ENCODE measurements around the gene JPH4. TPM values are rescaled to one million over a fixed set of nuclear protein-coding genes. Genes with fewer than 3 reads are reported as not detected.
"Not testable (repeated sequence)": the region's sequence is repeated elsewhere in the genome, so short reads cannot be mapped to it uniquely, and the experiment has no call there.

Gene JPH4
- total and polyA plus RNA-seq, 2 donors: 0.14 to 0.59 TPM

- 95% methylated on average over 25 of the region's 26 CpGs for WGBS
- not testable (repeated sequence) for DNase-seq (ENCODE audit: low read depth in 6 of 9, low spot score in 9 of 9); H3K36me3 ChIP-seq (ENCODE audit: control insufficient read depth in 2 of 2, insufficient read depth in 2 of 2, low read length in 1 of 2)
Measured at GRCh38 chr14:23584527-23585203, 6.1 kb upstream of the JPH4 start.

GRCh38 chr14:23583761-23584526, 5.4 kb upstream of the JPH4 start:
- H3K4me3 ChIP-seq (ENCODE audit: low read length in 2 of 2); DNase-seq (ENCODE audit: low read depth in 6 of 9, low spot score in 9 of 9); H3K9me3 ChIP-seq (ENCODE audit: control insufficient read depth in 2 of 2, insufficient read depth in 1 of 2, low read length in 1 of 2); H3K4me1 ChIP-seq (ENCODE audit: control insufficient read depth in 2 of 2, insufficient read depth in 2 of 2, low read length in 2 of 2); H3K36me3 ChIP-seq (ENCODE audit: control insufficient read depth in 2 of 2, insufficient read depth in 2 of 2, low read length in 1 of 2); H3K27ac ChIP-seq (ENCODE audit: low read depth in 1 of 2, low read length in 1 of 2): not testable (repeated sequence)
- WGBS: 75% methylated on average over 25 of the region's 25 CpGs
- peaks cover 4 to 34% of the 10 kb centered on the region in 2 donors for H3K27me3 ChIP-seq (ENCODE audit: control insufficient read depth in 2 of 2, insufficient read depth in 1 of 2, low read length in 1 of 2)

More at GRCh38 chr14:23584527-23585203, 6.1 kb upstream of the JPH4 start:
- H3K9me3 ChIP-seq (ENCODE audit: control insufficient read depth in 2 of 2, insufficient read depth in 1 of 2, low read length in 1 of 2); H3K4me3 ChIP-seq (ENCODE audit: low read length in 2 of 2); H3K27ac ChIP-seq (ENCODE audit: low read depth in 1 of 2, low read length in 1 of 2); H3K4me1 ChIP-seq (ENCODE audit: control insufficient read depth in 2 of 2, insufficient read depth in 2 of 2, low read length in 2 of 2): not testable (repeated sequence)
- H3K27me3 ChIP-seq (ENCODE audit: control insufficient read depth in 2 of 2, insufficient read depth in 1 of 2, low read length in 1 of 2): peaks cover 0 to 29% of the 10 kb centered on the region in 2 donors

GRCh38 chr14:23582906-23583760, 4.5 kb upstream of the JPH4 start:
- H3K36me3 ChIP-seq (ENCODE audit: control insufficient read depth in 2 of 2, insufficient read depth in 2 of 2, low read length in 1 of 2): no peaks in the 10 kb centered on the region
- no peaks in the 10 kb centered on the region for H3K4me1 ChIP-seq (ENCODE audit: control insufficient read depth in 2 of 2, insufficient read depth in 2 of 2, low read length in 2 of 2)
- no peaks in the 10 kb centered on the region for H3K9me3 ChIP-seq (ENCODE audit: control insufficient read depth in 2 of 2, insufficient read depth in 1 of 2, low read length in 1 of 2)
- no peak for DNase-seq (ENCODE audit: low read depth in 6 of 9, low spot score in 9 of 9)
- no peak overlapping the region for H3K4me3 ChIP-seq (ENCODE audit: low read length in 2 of 2)
- H3K27me3 ChIP-seq (ENCODE audit: control insufficient read depth in 2 of 2, insufficient read depth in 1 of 2, low read length in 1 of 2): peaks cover 11 to 41% of the 10 kb centered on the region in 2 donors
- 93% methylated on average over 3 of the region's 3 CpGs for WGBS
- no peak overlapping the region for H3K27ac ChIP-seq (ENCODE audit: low read depth in 1 of 2, low read length in 1 of 2)

DNA sequence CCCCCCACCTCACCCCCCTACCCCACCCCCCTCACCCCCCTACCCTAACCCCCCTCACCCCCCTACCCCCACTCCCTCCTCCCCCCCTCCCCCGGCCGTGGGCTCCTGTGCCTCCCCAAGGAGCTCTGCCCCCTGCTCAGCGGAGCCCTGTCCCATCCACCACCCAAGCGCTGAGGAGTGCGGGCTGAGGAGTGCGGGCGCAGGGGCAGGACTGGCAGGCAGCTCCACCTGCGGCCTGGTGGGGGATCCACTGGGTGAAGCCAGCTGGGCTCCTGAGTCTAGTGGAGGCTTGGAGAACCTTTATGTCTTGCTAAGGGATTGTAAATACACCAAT, 2.3 kb upstream of the JPH4 start:
- Histone ChIP-seq H3K9me3 (ENCODE audit: control insufficient read depth in 2 of 2, insufficient read depth in 1 of 2, low read length in 1 of 2) (no peaks in the 10 kb centered on the region), H3K36me3 (ENCODE audit: control insufficient read depth in 2 of 2, insufficient read depth in 2 of 2, low read length in 1 of 2) (no peaks in the 10 kb centered on the region), H3K27ac (ENCODE audit: low read depth in 1 of 2, low read length in 1 of 2) (no peak overlapping the region), H3K27me3 (ENCODE audit: control insufficient read depth in 2 of 2, insufficient read depth in 1 of 2, low read length in 1 of 2) (peaks cover 32 to 63% of the 10 kb centered on the region in 2 donors), H3K4me3 (ENCODE audit: low read length in 2 of 2) (no peak overlapping the region), H3K4me1 (ENCODE audit: control insufficient read depth in 2 of 2, insufficient read depth in 2 of 2, low read length in 2 of 2) (no peaks in the 10 kb centered on the region)
- WGBS: over 99% methylated on average over 6 of the region's 8 CpGs
- DNase-seq (ENCODE audit: low read depth in 6 of 9, low spot score in 9 of 9): no peak

GRCh38 chr14:23580152-23580926, 1.7 kb upstream of the JPH4 start:
- no peak overlapping the region for H3K4me3 ChIP-seq (ENCODE audit: low read length in 2 of 2)
- H3K4me1 ChIP-seq (ENCODE audit: control insufficient read depth in 2 of 2, insufficient read depth in 2 of 2, low read length in 2 of 2): no peaks in the 10 kb centered on the region
- 95% methylated on average over 24 of the region's 24 CpGs for WGBS
- no peak for DNase-seq (ENCODE audit: low read depth in 6 of 9, low spot score in 9 of 9)
- H3K36me3 ChIP-seq (ENCODE audit: control insufficient read depth in 2 of 2, insufficient read depth in 2 of 2, low read length in 1 of 2): no peaks in the 10 kb centered on the region
- no peak overlapping the region for H3K27ac ChIP-seq (ENCODE audit: low read depth in 1 of 2, low read length in 1 of 2)
- H3K27me3 ChIP-seq (ENCODE audit: control insufficient read depth in 2 of 2, insufficient read depth in 1 of 2, low read length in 1 of 2): peaks cover 38 to 69% of the 10 kb centered on the region in 2 donors
- H3K9me3 ChIP-seq (ENCODE audit: control insufficient read depth in 2 of 2, insufficient read depth in 1 of 2, low read length in 1 of 2): no peaks in the 10 kb centered on the region

DNA sequence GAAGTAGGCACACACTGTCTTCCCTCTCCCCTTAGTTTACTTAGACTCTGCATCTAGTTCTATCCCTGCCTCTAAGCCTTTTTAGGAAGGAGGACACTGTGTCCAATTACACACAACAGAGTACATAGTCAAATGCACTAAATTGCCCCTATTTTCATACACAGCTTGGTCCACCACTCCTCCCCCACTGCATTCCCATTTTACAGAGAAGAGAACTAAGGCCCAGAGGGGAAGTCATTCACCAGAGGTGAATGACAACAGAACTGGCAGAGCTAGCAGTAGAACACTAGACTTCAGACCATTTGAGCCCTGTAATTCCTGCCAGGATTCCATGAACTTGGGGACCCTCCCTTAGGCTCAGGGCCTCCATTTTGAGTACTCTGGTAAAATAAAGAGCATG, 1.1 kb upstream of the JPH4 start:
- no peak for DNase-seq (ENCODE audit: low read depth in 6 of 9, low spot score in 9 of 9)
- H3K27me3 ChIP-seq (ENCODE audit: control insufficient read depth in 2 of 2, insufficient read depth in 1 of 2, low read length in 1 of 2): peaks cover 42 to 75% of the 10 kb centered on the region in 2 donors

GRCh38 chr14:23579311-23579630, 681 bp upstream of the JPH4 start:
- Histone ChIP-seq H3K4me3 (ENCODE audit: low read length in 2 of 2) (no peak overlapping the region), H3K9me3 (ENCODE audit: control insufficient read depth in 2 of 2, insufficient read depth in 1 of 2, low read length in 1 of 2) (no peaks in the 10 kb centered on the region), H3K4me1 (ENCODE audit: control insufficient read depth in 2 of 2, insufficient read depth in 2 of 2, low read length in 2 of 2) (no peaks in the 10 kb centered on the region), H3K27me3 (ENCODE audit: control insufficient read depth in 2 of 2, insufficient read depth in 1 of 2, low read length in 1 of 2) (peaks cover 46 to 80% of the 10 kb centered on the region in 2 donors), H3K36me3 (ENCODE audit: control insufficient read depth in 2 of 2, insufficient read depth in 2 of 2, low read length in 1 of 2) (no peaks in the 10 kb centered on the region), H3K27ac (ENCODE audit: low read depth in 1 of 2, low read length in 1 of 2) (no peak overlapping the region)
- DNase-seq (ENCODE audit: low read depth in 6 of 9, low spot score in 9 of 9): no peak
- 93% methylated on average over 3 of the region's 3 CpGs for WGBS

More for the DNA sequence above, 1.1 kb upstream of the JPH4 start:
- no peaks in the 10 kb centered on the region for H3K36me3 ChIP-seq (ENCODE audit: control insufficient read depth in 2 of 2, insufficient read depth in 2 of 2, low read length in 1 of 2)
- H3K4me3 ChIP-seq (ENCODE audit: low read length in 2 of 2): no peak overlapping the region
- H3K4me1 ChIP-seq (ENCODE audit: control insufficient read depth in 2 of 2, insufficient read depth in 2 of 2, low read length in 2 of 2): no peaks in the 10 kb centered on the region
- H3K9me3 ChIP-seq (ENCODE audit: control insufficient read depth in 2 of 2, insufficient read depth in 1 of 2, low read length in 1 of 2): no peaks in the 10 kb centered on the region
- no peak overlapping the region for H3K27ac ChIP-seq (ENCODE audit: low read depth in 1 of 2, low read length in 1 of 2)

GRCh38 chr14:23577710-23578392, 739 bp downstream of the JPH4 start:
- Histone ChIP-seq H3K9me3 (ENCODE audit: control insufficient read depth in 2 of 2, insufficient read depth in 1 of 2, low read length in 1 of 2) (no peaks in the 10 kb centered on the region), H3K4me3 (ENCODE audit: low read length in 2 of 2) (no peak overlapping the region), H3K27me3 (ENCODE audit: control insufficient read depth in 2 of 2, insufficient read depth in 1 of 2, low read length in 1 of 2) (peaks cover 56 to 93% of the 10 kb centered on the region in 2 donors), H3K27ac (ENCODE audit: low read depth in 1 of 2, low read length in 1 of 2) (no peak overlapping the region), H3K4me1 (ENCODE audit: control insufficient read depth in 2 of 2, insufficient read depth in 2 of 2, low read length in 2 of 2) (no peaks in the 10 kb centered on the region), H3K36me3 (ENCODE audit: control insufficient read depth in 2 of 2, insufficient read depth in 2 of 2, low read length in 1 of 2) (no peaks in the 10 kb centered on the region)
- WGBS: 5% methylated on average over 24 of the region's 24 CpGs
- no peak for DNase-seq (ENCODE audit: low read depth in 6 of 9, low spot score in 9 of 9)

Data from thymus (tissue), 11 donors.